Upper lobe of left lung (tissue), 4 donors: ENCODE measurements around the gene CKM.

Source experiments
- EP300 ChIP-seq, 4 donors: sonication (generic); formaldehyde crosslinking; IDR thresholded peaks; one replicate each; pipeline ENCODE4 v1.5.1; 2017; ENCODE audit warnings: antibody characterized with exemption in 4 of 4, control low read depth in 2 of 4
- TF ChIP-seq, protein P1 (sequence below), 6 experiments: fragments of 450-650 bp in 4 of 6; fragments of 200-600 bp in 2 of 6; sonication (generic) in 2 of 6; IDR thresholded peaks; one replicate each; pipeline ENCODE4 v1.5.1; 2016 to 2019; ENCODE audit warnings: antibody characterized with exemption in 6 of 6

DNA sequence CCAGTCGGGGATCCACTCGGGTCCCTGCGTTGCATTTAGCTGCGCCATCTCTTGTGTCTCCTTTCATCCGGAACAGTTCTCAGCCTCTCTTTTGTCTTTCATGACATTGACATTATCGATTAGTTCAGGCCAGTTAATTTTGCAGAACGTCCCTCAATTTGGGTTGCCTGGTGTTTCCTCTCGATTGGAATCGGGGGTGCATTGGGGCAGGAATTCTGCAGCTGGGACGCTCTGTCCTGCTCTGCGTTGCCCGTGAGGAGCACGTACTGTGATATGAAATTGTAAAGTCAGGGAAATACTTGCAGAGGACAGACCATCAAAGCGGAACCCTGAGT, 49.2 kb downstream of the CKM start:
- no peak for TF ChIP-seq EP300 (IDR thresholded peaks at IDR 0.05)
- TF ChIP-seq, protein P1, sequence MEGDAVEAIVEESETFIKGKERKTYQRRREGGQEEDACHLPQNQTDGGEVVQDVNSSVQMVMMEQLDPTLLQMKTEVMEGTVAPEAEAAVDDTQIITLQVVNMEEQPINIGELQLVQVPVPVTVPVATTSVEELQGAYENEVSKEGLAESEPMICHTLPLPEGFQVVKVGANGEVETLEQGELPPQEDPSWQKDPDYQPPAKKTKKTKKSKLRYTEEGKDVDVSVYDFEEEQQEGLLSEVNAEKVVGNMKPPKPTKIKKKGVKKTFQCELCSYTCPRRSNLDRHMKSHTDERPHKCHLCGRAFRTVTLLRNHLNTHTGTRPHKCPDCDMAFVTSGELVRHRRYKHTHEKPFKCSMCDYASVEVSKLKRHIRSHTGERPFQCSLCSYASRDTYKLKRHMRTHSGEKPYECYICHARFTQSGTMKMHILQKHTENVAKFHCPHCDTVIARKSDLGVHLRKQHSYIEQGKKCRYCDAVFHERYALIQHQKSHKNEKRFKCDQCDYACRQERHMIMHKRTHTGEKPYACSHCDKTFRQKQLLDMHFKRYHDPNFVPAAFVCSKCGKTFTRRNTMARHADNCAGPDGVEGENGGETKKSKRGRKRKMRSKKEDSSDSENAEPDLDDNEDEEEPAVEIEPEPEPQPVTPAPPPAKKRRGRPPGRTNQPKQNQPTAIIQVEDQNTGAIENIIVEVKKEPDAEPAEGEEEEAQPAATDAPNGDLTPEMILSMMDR (IDR thresholded peaks at IDR 0.05), result no peak
